Endothelial cell of umbilical vein (primary cell): ENCODE results near the gene CTXN2. TPM values are rescaled to one million over a fixed set of nuclear protein-coding genes. Genes with fewer than 3 reads are reported as not detected.

ENCODE experiments used
- polyA plus RNA-seq, 4 experiments: library from polyadenylated mRNA; depleted of rRNA in 3 of 4; stranded (reverse) in 3 of 4; unstranded in 1 of 4; fragments of >200 nt; gene quantifications; 2 replicates each; pipeline versions ENCODE4 v1.2.1 to v1.2.3, GENCODE V29; 2011 to 2012; ENCODE audit warnings: missing spikeins in 1 of 4
- total RNA-seq: library from RNA; stranded (reverse); gene quantifications from 2 replicates; pipeline ENCODE4 v1.2.3, GENCODE V29; 2021

The CTXN2 gene
- total and polyA plus RNA-seq, 2 donors (not counting 3 experiments of a cell fraction or from before 2014, with no cell fraction given): 0.01 TPM; not detected in 1

Other genes with a start within 250 kb of the CTXN2 start
- not detected in 2 replicates for gene SLC24A5, start 70.7 kb upstream of the CTXN2 start, total RNA-seq
- not detected in 2 replicates for gene SLC24A5, start 70.7 kb upstream of the CTXN2 start, polyA plus RNA-seq
- 54.8 and 62.5 TPM in 2 replicates for gene MYEF2, start 13.4 kb upstream of the CTXN2 start, total RNA-seq
- gene MYEF2, start 13.4 kb upstream of the CTXN2 start, polyA plus RNA-seq: 9.4 and 11.6 TPM in 2 replicates
- not detected in 2 replicates for gene SLC12A1, start 14.6 kb downstream of the CTXN2 start, total RNA-seq
- not detected in 2 replicates for gene SLC12A1, start 14.6 kb downstream of the CTXN2 start, polyA plus RNA-seq
- gene DUT, start 139.8 kb downstream of the CTXN2 start, total RNA-seq: 127 and 135 TPM in 2 replicates
- gene DUT, start 139.8 kb downstream of the CTXN2 start, polyA plus RNA-seq: 48.1 and 59.9 TPM in 2 replicates